NCI-H2107 treated with DMSO at 0.1 percent for 48 hours (cell line): ENCODE measurements around the gene DDX19B.
"Not testable (repeated sequence)": the region's sequence is repeated elsewhere in the genome, so short reads cannot be mapped to it uniquely, and the experiment has no call there.

Experiments
- DNase-seq: peaks from one replicate; lab custom pipeline; 2025; ENCODE audit not compliant: unreplicated experiment; lab: John Stamatoyannopoulos, UW

Gene DDX19B

DNA sequence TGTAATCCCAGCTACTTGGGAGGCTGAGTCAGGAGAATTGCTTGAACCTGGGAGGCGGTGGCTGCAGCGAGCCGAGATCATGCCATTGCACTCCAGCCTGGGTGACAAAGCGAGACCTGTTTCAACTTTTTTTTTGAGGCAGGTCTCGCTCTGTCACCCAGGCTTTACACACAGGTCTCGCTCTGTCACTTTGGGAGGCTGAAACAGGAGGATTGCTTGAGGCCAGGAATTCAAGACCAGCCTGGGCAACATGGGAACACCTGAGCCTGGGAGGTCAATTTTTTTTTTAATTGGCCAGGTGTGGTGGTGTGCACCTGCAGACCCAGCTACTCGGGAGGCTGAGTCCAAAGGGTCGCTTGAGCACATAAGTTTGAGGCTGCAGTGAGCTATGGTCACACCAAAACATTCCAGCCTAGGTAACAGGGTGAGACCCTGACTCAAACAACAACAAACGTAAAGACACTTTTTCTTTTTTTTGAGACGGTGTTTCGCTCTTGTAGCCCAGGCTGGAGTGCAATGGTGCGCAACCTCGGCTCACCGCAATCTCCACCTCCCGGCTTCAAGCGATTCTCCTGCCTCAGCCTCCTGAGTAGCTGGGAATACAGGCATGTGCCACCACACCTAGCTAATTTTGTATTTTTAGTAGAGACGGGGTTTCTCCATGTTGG, 11.5 kb upstream of the DDX19B start:
- not testable (repeated sequence) for DNase-seq

- peak; percentile 96 for DNase-seq
Measured at GRCh38 chr16:70289229-70290094, 9.5 kb upstream of the DDX19B start, which contains the start of gene AARS1. TSS of gene AARS1 (minus strand) at chr16:70289506. CDS start at chr16:70282763, 6,743 bp downstream.

- DNase-seq: no peak
Measured at GRCh38 chr16:70290949-70291519, 8.0 kb upstream of the DDX19B start.

GRCh38 chr16:70292148-70292547, 6.8 kb upstream of the DDX19B start:
- not testable (repeated sequence) for DNase-seq

GRCh38 chr16:70294385-70295025, 4.5 kb upstream of the DDX19B start:
- DNase-seq: no peak

DNA sequence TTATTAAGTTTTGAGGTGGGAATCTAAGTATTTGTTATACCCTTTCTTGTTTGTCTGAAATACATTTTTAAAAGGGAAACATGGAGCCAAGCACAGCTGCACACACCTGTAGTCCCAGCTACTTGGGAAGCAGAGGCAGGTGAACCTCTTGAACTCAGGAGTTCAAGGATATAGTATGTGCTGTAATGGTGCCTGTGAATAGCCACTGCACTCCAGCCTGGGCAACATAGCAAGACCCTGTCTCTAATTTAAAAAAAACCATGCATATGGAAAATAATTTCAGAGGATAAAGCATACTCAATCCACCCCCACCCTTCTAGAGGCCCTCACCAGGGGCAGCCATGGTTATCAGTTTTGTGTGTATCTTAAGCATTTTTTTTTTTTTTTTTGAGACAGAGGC, 3.4 kb upstream of the DDX19B start:
- DNase-seq: no peak

- DNase-seq: no peak
Measured at GRCh38 chr16:70301121-70301520, 2.1 kb downstream of the DDX19B start.

DNA sequence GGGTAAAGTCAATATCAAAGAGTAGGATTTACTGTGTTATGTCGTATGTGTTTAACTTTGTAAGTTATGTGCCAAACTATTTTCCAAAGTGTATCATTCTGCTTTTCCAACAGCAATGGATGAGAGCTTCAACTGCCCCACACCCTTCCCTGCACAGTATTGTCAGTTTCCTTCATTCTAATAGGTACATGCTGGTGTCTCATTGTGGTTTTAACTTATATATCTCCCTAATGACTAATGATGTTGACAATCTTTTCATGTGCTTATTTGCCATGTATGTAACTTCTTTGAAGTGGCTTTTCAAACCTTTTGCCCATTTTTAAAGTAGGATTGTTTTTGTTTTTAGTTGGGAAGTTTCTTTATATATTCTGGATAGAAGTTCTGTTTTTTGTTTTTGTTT, 3.8 kb downstream of the DDX19B start:
- DNase-seq: no peak

GRCh38 chr16:70304892-70305448, 6.0 kb downstream of the DDX19B start:
- DNase-seq: no peak

- DNase-seq: no peak
Measured at GRCh38 chr16:70306880-70307279, 7.9 kb downstream of the DDX19B start.

DNA sequence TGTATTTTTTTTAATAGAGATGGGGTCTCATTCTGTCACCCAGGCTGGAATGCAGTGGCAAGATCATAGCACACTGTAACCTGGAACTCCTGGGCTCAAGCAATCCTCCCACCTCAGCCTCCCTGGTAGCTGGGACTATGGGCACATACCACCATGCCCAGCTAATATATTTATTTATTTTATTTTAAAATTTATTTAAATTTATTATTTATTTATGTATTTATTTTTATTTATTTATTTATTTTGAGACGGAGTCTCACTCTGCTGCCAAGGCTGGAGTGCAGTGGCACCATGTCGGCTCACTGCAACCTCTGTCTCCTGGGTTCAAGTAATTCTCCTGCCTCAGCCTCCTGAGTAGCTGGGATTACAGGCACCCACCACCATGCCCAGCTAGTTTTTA, 8.7 kb downstream of the DDX19B start:
- not testable (repeated sequence) for DNase-seq

GRCh38 chr16:70320121-70320520, 21.1 kb downstream of the DDX19B start:
- no peak for DNase-seq

- no peak for DNase-seq
Measured at GRCh38 chr16:70324998-70325747, 26.2 kb downstream of the DDX19B start.

- DNase-seq: no peak
Measured at GRCh38 chr16:70331091-70331490, 32.1 kb downstream of the DDX19B start.

DNA sequence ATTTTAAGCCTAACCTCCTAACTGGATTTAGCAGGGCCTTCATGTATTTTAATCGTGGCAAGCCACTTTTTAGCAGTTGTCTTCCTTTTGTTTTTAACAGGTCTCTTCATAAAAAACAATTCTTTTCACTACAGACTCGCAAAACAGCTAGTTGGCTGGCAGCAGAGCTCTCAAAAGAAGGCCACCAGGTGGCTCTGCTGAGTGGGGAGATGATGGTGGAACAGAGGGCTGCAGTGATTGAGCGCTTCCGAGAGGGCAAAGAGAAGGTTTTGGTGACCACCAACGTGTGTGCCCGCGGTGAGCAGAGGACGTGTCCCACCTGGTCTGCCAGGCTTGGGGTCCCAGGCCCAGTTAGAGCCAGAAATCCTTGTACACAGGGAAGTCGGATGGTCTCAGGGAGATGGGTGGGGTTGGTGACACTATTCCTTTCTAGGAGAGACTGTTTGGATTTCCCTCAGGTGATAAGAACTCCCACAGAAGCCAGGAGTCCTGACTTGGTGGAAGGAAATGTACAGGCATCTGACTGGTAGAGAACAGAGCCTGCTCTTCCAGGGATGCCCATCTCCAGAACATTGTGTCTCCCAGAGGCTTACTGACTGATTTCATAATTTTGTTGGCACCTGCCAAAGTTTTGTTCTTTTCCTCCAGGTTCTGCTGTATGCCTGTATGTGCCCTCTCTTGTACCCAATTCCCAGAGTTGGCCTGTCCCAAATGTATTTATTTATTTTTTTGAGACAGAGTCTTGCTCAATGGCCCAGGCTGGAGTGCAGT, 32.8 kb downstream of the DDX19B start:
- no peak for DNase-seq

GRCh38 chr16:70332728-70333127, 33.7 kb downstream of the DDX19B start:
- not testable (repeated sequence) for DNase-seq

- no peak for DNase-seq
Measured at GRCh38 chr16:70337814-70338213, 38.8 kb downstream of the DDX19B start.

DNA sequence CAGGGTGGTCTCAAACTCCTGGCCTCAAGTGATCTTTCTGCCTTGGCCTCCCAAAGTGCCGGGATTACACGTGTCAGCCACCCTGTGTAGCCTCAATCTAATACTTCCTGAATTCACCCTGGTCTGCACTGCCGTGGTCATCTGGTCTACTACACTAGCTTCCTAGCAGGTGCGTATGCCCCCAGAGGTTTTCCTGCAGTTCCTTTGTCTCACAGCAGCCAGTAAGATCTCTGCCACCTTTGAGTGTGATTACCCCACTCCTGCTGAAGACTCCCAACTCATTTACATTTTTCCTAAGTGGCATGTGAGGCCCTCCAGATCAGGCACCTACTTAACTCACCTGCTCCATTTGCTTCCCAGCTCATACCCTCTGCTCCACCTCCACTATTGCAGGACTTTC, 42.6 kb downstream of the DDX19B start:
- peak; percentile 11 for DNase-seq

DNA sequence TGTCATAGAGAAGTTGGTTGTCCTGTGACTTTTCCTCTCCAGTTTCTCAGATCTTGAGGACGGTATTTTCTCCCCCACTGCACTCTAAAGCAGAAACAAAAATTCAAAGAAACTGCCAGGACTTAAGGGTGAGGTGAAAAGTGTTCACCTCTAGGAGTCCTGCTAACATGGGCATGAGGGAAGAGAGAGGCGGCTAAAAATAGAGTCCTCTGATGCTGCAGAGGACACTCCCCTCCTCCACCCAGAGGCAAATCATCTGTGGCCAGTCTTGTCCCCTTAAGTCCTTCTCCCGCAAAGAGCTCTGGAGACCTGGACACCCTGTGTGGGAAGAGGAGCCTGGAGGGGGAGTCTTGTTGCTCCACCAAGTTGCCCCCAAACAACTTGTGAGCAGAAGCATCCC, 43.0 kb downstream of the DDX19B start:
- DNase-seq: no peak

GRCh38 chr16:70345840-70346239, 46.9 kb downstream of the DDX19B start:
- DNase-seq: no peak
